IPS DF 6.9 (cell line): ENCODE results near the gene PIANP.
"Not testable (repeated sequence)": the region's sequence is repeated elsewhere in the genome, so short reads cannot be mapped to it uniquely, and the experiment has no call there.

ENCODE experiments used
- DNase-seq: peaks from one replicate; pipeline ENCODE4 v3.0.0-alpha.2; 2013; ENCODE audit warnings: low read depth, low spot score
- H3K27ac ChIP-seq: one replicate; pipeline ENCODE4 v1.5.1; 2013; ENCODE audit warnings: low read length, control low read depth
- H3K27me3 ChIP-seq: 2 replicates; pipeline ENCODE4 v1.6.1; 2013; ENCODE audit warnings: mild to moderate bottlenecking, low read length; ENCODE audit not compliant: control insufficient read depth, insufficient read depth
- H3K36me3 ChIP-seq: 2 replicates; pipeline ENCODE4 v1.6.1; 2013; ENCODE audit warnings: low read length; ENCODE audit not compliant: control insufficient read depth, insufficient read depth
- H3K4me1 ChIP-seq: 2 replicates; pipeline ENCODE4 v1.6.1; 2013; ENCODE audit warnings: low read length; ENCODE audit not compliant: control insufficient read depth, insufficient read depth
- H3K4me3 ChIP-seq: 2 replicates; pipeline ENCODE4 v1.5.1; 2013; ENCODE audit warnings: mild to moderate bottlenecking, low read length
- H3K9me3 ChIP-seq: 2 replicates; pipeline ENCODE4 v1.6.1; 2013; ENCODE audit warnings: low read length, inconsistent platforms; ENCODE audit not compliant: control insufficient read depth, insufficient read depth
- WGBS: extraction: QIAGEN DNeasy Blood & Tissue Kit; methylation state at CpG from one replicate; pipeline ENCODE4 v1.1.7; 2013; ENCODE audit warnings: mixed read lengths, missing lambda C conversion rate; ENCODE audit not compliant: insufficient read length, insufficient coverage; 5-methylcytosine and 5-hydroxymethylcytosine counted together

Gene PIANP

GRCh38 chr12:6734506-6735387 is 34.1 kb upstream of the PIANP start:
- H3K4me3 ChIP-seq: no peak overlapping the region
- H3K36me3 ChIP-seq: peaks cover 15% of the 10 kb centered on the region
- DNase-seq: no peak
- no peak overlapping the region for H3K27ac ChIP-seq
- WGBS: no CpG with 5 or more reads among the region's 10 CpGs
- no peaks in the 10 kb centered on the region for H3K27me3 ChIP-seq
- H3K9me3 ChIP-seq: no peaks in the 10 kb centered on the region
- no peaks in the 10 kb centered on the region for H3K4me1 ChIP-seq

- H3K9me3 ChIP-seq: no peaks in the 10 kb centered on the region
- no peaks in the 10 kb centered on the region for H3K4me1 ChIP-seq
- H3K27me3 ChIP-seq: no peaks in the 10 kb centered on the region
- no peak overlapping the region for H3K4me3 ChIP-seq
- peaks cover 23% of the 10 kb centered on the region for H3K36me3 ChIP-seq
- no peak for DNase-seq
- no peak overlapping the region for H3K27ac ChIP-seq
- no CpG with 5 or more reads among the region's 8 CpGs for WGBS
These were observed 29.6 kb upstream of the PIANP start for GRCh38 chr12:6730169-6730568.

- no CpG with 5 or more reads among the region's 18 CpGs for WGBS
- Histone ChIP-seq H3K4me3 (no peak overlapping the region), H3K36me3 (peaks cover 23% of the 10 kb centered on the region), H3K9me3 (no peaks in the 10 kb centered on the region), H3K27ac (no peak overlapping the region), H3K4me1 (no peaks in the 10 kb centered on the region), H3K27me3 (no peaks in the 10 kb centered on the region)
- DNase-seq: no peak
These were observed 28.6 kb upstream of the PIANP start for GRCh38 chr12:6729186-6729585.

- no CpG with 5 or more reads among the region's 7 CpGs for WGBS
- DNase-seq: no peak
- H3K27ac ChIP-seq: no peak overlapping the region
- no peak overlapping the region for H3K4me3 ChIP-seq
- no peaks in the 10 kb centered on the region for H3K9me3 ChIP-seq
- H3K27me3 ChIP-seq: no peaks in the 10 kb centered on the region
- H3K36me3 ChIP-seq: peaks cover 13% of the 10 kb centered on the region
- H3K4me1 ChIP-seq: no peaks in the 10 kb centered on the region
These were observed 24.7 kb upstream of the PIANP start for GRCh38 chr12:6725350-6725749.

- Histone ChIP-seq H3K4me3 (peak overlapping the region; percentile 44; the same call in 1 of the 2 replicates), H3K27ac (no peak overlapping the region), H3K27me3 (no peaks in the 10 kb centered on the region), H3K36me3 (peaks cover 8% of the 10 kb centered on the region; the same call in 1 of the 2 replicates), H3K4me1 (no peaks in the 10 kb centered on the region), H3K9me3 (no peaks in the 10 kb centered on the region)
- no CpG with 5 or more reads among the region's 10 CpGs for WGBS
- no peak for DNase-seq
These were observed 23.8 kb upstream of the PIANP start for GRCh38 chr12:6724409-6724797.

GRCh38 chr12:6723607-6724408 is 23.2 kb upstream of the PIANP start, which contains the start of gene COPS7A:
COPS7A (plus strand) TSS chr12:6724046; CDS start chr12:6724657, 611 bp downstream.
- whole genome bisulfite sequencing: no CpG with 5 or more reads among the region's 49 CpGs
- Histone ChIP-seq H3K4me3 (peak within 1 kb of the TSS; percentile 58; the same call in 1 of the 2 replicates), H3K36me3 (peaks cover 4% of the 10 kb centered on the region; the same call in 1 of the 2 replicates), H3K4me1 (no peaks in the 10 kb centered on the region), H3K9me3 (no peaks in the 10 kb centered on the region), H3K27ac (no peak within 1 kb of the TSS), H3K27me3 (no peaks in the 10 kb centered on the region)
- peak; percentile 98 for DNase-seq

GRCh38 chr12:6722863-6723262 is 22.2 kb upstream of the PIANP start:
- DNase-seq: no peak
- no peaks in the 10 kb centered on the region for H3K4me1 ChIP-seq
- no peak overlapping the region for H3K4me3 ChIP-seq
- no CpG with 5 or more reads among the region's 3 CpGs for WGBS
- H3K9me3 ChIP-seq: no peaks in the 10 kb centered on the region
- no peaks in the 10 kb centered on the region for H3K27me3 ChIP-seq
- no peaks in the 10 kb centered on the region; the same call in 1 of the 2 replicates for H3K36me3 ChIP-seq
- no peak overlapping the region for H3K27ac ChIP-seq

GRCh38 chr12:6716874-6717437 is 16.3 kb upstream of the PIANP start:
- Histone ChIP-seq H3K4me1 (no peaks in the 10 kb centered on the region), H3K9me3 (no peaks in the 10 kb centered on the region), H3K27ac (no peak overlapping the region), H3K4me3 (no peak overlapping the region), H3K27me3 (no peaks in the 10 kb centered on the region), H3K36me3 (no peaks in the 10 kb centered on the region)
- WGBS: no CpG with 5 or more reads among the region's 10 CpGs
- DNase-seq: no peak

- WGBS: no CpG with 5 or more reads among the region's 41 CpGs
- not testable (repeated sequence) for DNase-seq, H3K27ac ChIP-seq, H3K4me3 ChIP-seq, H3K4me1 ChIP-seq, H3K27me3 ChIP-seq, H3K9me3 ChIP-seq, H3K36me3 ChIP-seq
These were observed 15.6 kb upstream of the PIANP start for GRCh38 chr12:6716031-6716873.
